NB4 (cell line): ENCODE results near the gene ARMH2.
"Not testable (repeated sequence)": the region's sequence is repeated elsewhere in the genome, so short reads cannot be mapped to it uniquely, and the experiment has no call there.

Source experiments
- DNase-seq: peaks from one replicate; pipeline ENCODE4 v3.0.0; 2010; ENCODE audit warnings: low read depth
- H3K4me3 ChIP-seq: one replicate; pipeline ENCODE4 v1.5.1; 2011; ENCODE audit warnings: mild to moderate bottlenecking, low read depth, low read length, moderate library complexity
- CTCF ChIP-seq: IDR thresholded peaks from one replicate; pipeline ENCODE4 v1.5.1; 2012; ENCODE audit warnings: low read depth, low read length
- MAX ChIP-seq: IDR thresholded peaks from 2 replicates; pipeline ENCODE4 v1.6.1; 2011; ENCODE audit warnings: low read depth, low read length
- MYC ChIP-seq: IDR thresholded peaks from 2 replicates; pipeline ENCODE4 v1.6.1; 2011; ENCODE audit warnings: low read depth, low read length
- POLR2A ChIP-seq: IDR thresholded peaks from 2 replicates; pipeline ENCODE4 v1.6.1; 2011; ENCODE audit warnings: mild to moderate bottlenecking; ENCODE audit not compliant: insufficient read length; ENCODE audit errors: extremely low read depth

ARMH2 gene

GRCh38 chr6:24755279-24755678 is 43.4 kb downstream of the ARMH2 start:
- TF ChIP-seq CTCF (no peak), MYC (no peak), POLR2A (no peak), MAX (no peak)
- DNase-seq: peak; percentile 12
- no peak overlapping the region for H3K4me3 ChIP-seq

- H3K4me3 ChIP-seq, DNase-seq: not testable (repeated sequence)
These were observed 44.3 kb downstream of the ARMH2 start for GRCh38 chr6:24754378-24754777.

GRCh38 chr6:24753545-24753944 is 45.2 kb downstream of the ARMH2 start:
- H3K4me3 ChIP-seq: no peak overlapping the region
- DNase-seq: no peak
- TF ChIP-seq MAX (no peak), MYC (no peak), POLR2A (no peak), CTCF (no peak)

- no peak overlapping the region for H3K4me3 ChIP-seq
- no peak for DNase-seq
- no peak for TF ChIP-seq CTCF
These were observed 45.7 kb downstream of the ARMH2 start for GRCh38 chr6:24752917-24753492.

GRCh38 chr6:24752503-24752902 is 46.2 kb downstream of the ARMH2 start:
- TF ChIP-seq MYC (no peak), CTCF (no peak), POLR2A (no peak), MAX (no peak)
- H3K4me3 ChIP-seq: no peak overlapping the region
- DNase-seq: no peak

GRCh38 chr6:24750878-24751277 is 47.8 kb downstream of the ARMH2 start:
- DNase-seq, H3K4me3 ChIP-seq: not testable (repeated sequence)

- no peak for DNase-seq
- H3K4me3 ChIP-seq: no peak overlapping the region
- TF ChIP-seq POLR2A: no peak
- TF ChIP-seq CTCF: no peak
- no peak for TF ChIP-seq MAX
- TF ChIP-seq MYC: no peak
These were observed 49.4 kb downstream of the ARMH2 start for GRCh38 chr6:24749297-24749696.
